GM21423 (cell line): ENCODE results near the gene SLFN5.
"Not testable (repeated sequence)": the region's sequence is repeated elsewhere in the genome, so short reads cannot be mapped to it uniquely, and the experiment has no call there.

ENCODE experiments used
- ATAC-seq: cut with Tn5 transposase; IDR thresholded peaks from one replicate; pipeline ENCODE4 v1.9.1; 2021; ENCODE audit warnings: mild to moderate bottlenecking, moderate library complexity; ENCODE audit not compliant: unreplicated experiment

Gene SLFN5

DNA sequence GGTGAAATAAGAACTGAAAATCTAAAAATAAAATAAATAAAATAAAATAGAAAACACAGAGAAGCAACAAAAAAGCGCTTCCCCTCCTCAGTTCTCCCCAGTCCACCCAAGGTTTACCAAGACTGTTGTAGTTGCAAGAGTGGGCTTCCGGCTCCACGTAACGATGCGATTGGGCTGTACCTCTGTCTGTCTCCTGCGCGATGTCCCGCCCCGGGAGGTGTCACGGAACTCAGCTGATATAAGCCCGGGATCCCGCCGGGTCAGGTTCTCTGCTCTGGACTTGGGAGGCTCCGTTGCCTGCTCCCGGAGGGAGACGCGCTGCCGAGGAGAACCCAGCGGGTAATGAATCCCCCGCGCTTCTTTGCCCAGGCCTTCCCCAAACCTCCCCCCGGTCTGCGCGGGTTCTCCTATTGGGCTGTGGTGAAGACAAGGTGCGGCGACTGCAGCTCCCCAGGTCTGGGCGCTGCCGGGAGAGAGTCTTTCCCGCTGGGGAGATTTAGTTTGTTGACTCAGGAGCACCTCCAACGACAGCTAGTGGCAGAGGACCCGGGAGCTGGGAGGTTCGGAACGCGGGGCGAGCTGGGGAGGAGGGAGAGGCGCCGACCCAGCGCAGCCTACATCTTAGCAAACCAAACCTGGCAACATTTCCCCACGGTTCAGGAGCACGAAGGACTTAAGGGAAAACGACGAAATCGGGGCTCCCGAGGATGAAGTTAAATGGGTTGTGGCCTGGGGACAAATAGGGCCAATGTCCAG, at the start of gene SLFN5:
SLFN5 (plus strand) TSS at position 268 of the 756 bp plus-strand sequence. CDS start 15,619 bp downstream, outside the sequence.
- ATAC-seq = peak; percentile 53

- not testable (repeated sequence) for ATAC-seq
Measured at GRCh38 chr17:35194001-35194400, 48.9 kb upstream of the SLFN5 start, which contains the start of gene SLC35G3. SLC35G3 (minus strand) TSS chr17:35194393; CDS start chr17:35194307, 86 bp downstream.

- ATAC-seq = not testable (repeated sequence)
Measured at GRCh38 chr17:35195062-35195461, 47.8 kb upstream of the SLFN5 start.

- ATAC-seq = not testable (repeated sequence)
Measured at GRCh38 chr17:35202582-35202981, 40.3 kb upstream of the SLFN5 start.

DNA sequence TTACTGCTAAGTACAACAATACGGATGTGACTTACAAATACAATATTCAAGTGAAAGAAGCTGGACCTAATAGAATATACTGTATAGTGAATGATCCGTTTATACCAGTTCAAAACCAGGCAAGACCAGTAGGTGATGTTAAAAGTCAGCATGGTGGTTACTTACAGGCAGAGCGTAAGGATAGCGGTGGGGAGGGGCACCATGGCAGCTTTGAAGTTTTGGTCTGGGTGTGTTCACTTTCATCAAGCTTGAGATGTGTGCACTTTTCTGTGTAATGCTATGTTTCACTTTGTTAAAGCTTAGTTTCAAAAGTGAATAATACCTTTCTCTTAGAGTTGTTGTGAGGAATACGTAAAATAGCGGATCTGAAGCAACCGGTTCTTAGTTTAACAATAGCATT, 32.1 kb upstream of the SLFN5 start:
- ATAC-seq = no peak

- ATAC-seq = no peak
Measured at GRCh38 chr17:35212668-35213067, 30.2 kb upstream of the SLFN5 start.

- no peak for ATAC-seq
Measured at GRCh38 chr17:35213412-35213940, 29.4 kb upstream of the SLFN5 start.

- ATAC-seq = no peak
Measured at GRCh38 chr17:35214192-35214591, 28.7 kb upstream of the SLFN5 start.

- no peak for ATAC-seq
Measured at GRCh38 chr17:35214631-35215273, 28.1 kb upstream of the SLFN5 start.

GRCh38 chr17:35217107-35217506, 25.8 kb upstream of the SLFN5 start:
- ATAC-seq = no peak

GRCh38 chr17:35218915-35219314, 24.0 kb upstream of the SLFN5 start:
- ATAC-seq = no peak

DNA sequence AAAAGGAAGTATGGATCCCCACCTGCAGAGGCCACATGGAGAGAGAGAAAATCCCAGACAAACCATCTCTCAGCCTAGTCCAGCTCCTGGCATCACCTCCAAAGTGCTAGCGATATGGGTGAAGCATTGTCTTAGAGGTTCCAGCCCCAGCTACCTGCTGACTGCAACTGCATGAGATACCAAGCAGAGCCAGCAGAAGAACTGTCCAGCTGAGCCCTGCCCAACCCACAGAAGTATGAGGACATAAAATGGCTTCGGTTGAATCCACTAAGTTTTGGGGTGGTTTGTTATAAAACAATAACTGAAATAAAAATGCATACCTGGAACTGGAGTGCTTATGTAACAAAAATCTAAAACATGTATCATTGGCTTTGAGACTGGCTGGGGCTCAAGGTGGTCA, 20.4 kb upstream of the SLFN5 start:
- no peak for ATAC-seq

GRCh38 chr17:35224436-35224835, 18.4 kb upstream of the SLFN5 start:
- ATAC-seq = no peak

DNA sequence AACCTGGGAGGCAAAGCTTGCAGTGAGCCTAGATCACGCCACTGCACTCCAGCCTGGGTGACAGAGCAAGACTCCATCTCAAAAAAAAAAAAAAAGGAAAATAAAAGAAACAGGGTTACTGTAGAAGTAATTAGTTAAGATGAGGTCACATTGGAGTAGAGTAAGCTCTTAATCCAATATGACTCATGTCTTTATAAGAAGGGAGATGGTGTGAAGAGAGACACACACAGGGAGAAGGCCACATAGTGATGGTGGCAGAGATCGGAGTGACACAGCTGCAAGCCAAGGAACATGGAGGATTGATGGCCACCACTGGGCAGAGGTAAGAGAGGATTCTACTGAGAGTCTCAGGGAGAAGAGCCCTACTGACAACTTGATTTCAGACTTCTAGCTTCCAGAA, 15.3 kb upstream of the SLFN5 start:
- ATAC-seq = no peak

GRCh38 chr17:35229638-35230037, 13.2 kb upstream of the SLFN5 start:
- ATAC-seq = no peak

- not testable (repeated sequence) for ATAC-seq
Measured at GRCh38 chr17:35234315-35234714, 8.6 kb upstream of the SLFN5 start.

GRCh38 chr17:35235289-35235688, 7.6 kb upstream of the SLFN5 start:
- no peak for ATAC-seq

DNA sequence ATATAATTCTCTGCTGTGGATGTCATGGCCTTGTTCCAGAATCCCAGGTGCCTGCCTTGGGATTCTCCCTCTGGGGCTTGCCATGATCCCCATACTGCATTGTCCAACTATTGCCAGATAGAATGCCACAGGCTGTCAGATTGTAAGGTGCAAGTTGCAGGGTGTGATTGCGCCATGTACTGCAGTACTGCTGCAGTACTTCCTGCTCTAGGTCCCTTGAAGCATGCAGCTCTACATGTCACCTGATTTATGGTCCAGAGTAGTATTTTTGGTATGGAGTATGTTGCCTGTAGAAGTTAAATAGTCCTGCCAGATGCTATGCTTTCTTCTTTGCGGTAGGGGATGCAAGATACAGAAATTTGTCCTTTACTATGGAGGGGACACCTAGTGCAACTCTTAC, 7.0 kb upstream of the SLFN5 start:
- no peak for ATAC-seq

GRCh38 chr17:35236821-35237220, 6.1 kb upstream of the SLFN5 start:
- ATAC-seq = no peak

DNA sequence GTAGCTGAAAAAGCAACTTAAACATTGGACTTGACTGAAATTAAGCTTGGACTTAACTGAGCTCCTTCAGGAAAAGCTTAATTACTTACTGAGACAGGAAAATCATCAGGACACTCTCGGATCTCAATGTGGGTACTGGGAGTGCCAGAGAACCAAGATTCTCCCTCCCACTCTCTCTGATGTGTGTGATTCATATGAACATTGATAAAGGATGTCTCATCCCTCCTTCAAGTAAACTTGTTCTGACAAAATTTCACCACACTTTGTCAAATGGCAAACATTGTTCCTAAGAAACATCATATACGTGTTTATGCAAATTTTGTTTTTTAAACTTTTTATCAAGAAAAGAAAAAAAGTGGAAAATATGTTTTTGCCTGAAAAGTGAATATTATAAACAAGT, 4.1 kb upstream of the SLFN5 start:
- no peak for ATAC-seq

GRCh38 chr17:35239823-35240222, 3.0 kb upstream of the SLFN5 start:
- no peak for ATAC-seq

GRCh38 chr17:35240861-35241260, 2.0 kb upstream of the SLFN5 start:
- ATAC-seq = no peak
